Astrocyte (in vitro differentiated cells and primary cell): ENCODE results near the gene RGCC. TPM values are rescaled to one million over a fixed set of nuclear protein-coding genes. Genes with fewer than 3 reads are reported as not detected.

Experiments used
- DNase-seq: peaks from one replicate; pipeline ENCODE4 v3.0.0-alpha.2; 2010; ENCODE audit warnings: low read depth
- FAIRE-seq: peaks from 2 replicates; lab custom pipeline; 2011; peaks lifted over from hg19 to GRCh38; lab: Jason Lieb, UNC
- H2AFZ ChIP-seq: 2 replicates; pipeline ENCODE4 v1.6.0; 2012; ENCODE audit warnings: low read depth, low read length, inconsistent platforms
- H3K27ac ChIP-seq: 2 replicates; pipeline ENCODE4 v1.5.1; 2011; ENCODE audit warnings: low read depth, low read length, inconsistent platforms
- H3K27me3 ChIP-seq: 2 replicates; pipeline ENCODE4 v1.6.0; 2011; ENCODE audit warnings: low read length, inconsistent platforms; ENCODE audit not compliant: insufficient read depth
- H3K36me3 ChIP-seq: 2 replicates; pipeline ENCODE4 v1.5.1; 2011; ENCODE audit warnings: low read length, inconsistent platforms; ENCODE audit not compliant: insufficient read depth
- H3K4me1 ChIP-seq: 2 replicates; pipeline ENCODE4 v1.5.1; 2011; ENCODE audit warnings: low read length, inconsistent platforms; ENCODE audit not compliant: insufficient read depth
- H3K4me2 ChIP-seq: 2 replicates; pipeline ENCODE4 v1.6.0; 2012; ENCODE audit warnings: low read length, inconsistent platforms
- H3K4me3 ChIP-seq: 2 replicates; pipeline ENCODE4 v1.5.1; 2011; ENCODE audit warnings: low read depth, mild to moderate bottlenecking, low read length, inconsistent platforms; ENCODE audit not compliant: insufficient read depth
- H3K79me2 ChIP-seq: 2 replicates; pipeline ENCODE4 v1.6.0; 2012; ENCODE audit warnings: mild to moderate bottlenecking, low read length, inconsistent platforms; ENCODE audit not compliant: insufficient read depth
- H3K9ac ChIP-seq: 2 replicates; pipeline ENCODE4 v1.6.0; 2012; ENCODE audit warnings: mild to moderate bottlenecking, low read length, inconsistent platforms
- H3K9me3 ChIP-seq: 2 replicates; pipeline ENCODE4 v1.5.1; 2012; ENCODE audit warnings: low read depth, mild to moderate bottlenecking, low read length, inconsistent platforms; ENCODE audit not compliant: insufficient read depth
- H4K20me1 ChIP-seq: 2 replicates; pipeline ENCODE4 v1.6.0; 2012; ENCODE audit warnings: low read length, inconsistent platforms; ENCODE audit not compliant: insufficient read depth
- H3K27ac Mint-ChIP-seq: one replicate; pipeline ENCODE4 v1.8.0; 2021; ENCODE audit warnings: mild to moderate bottlenecking, mixed read lengths; ENCODE audit not compliant: unreplicated experiment
- H3K27me3 Mint-ChIP-seq: one replicate; pipeline ENCODE4 v1.8.0; 2021; ENCODE audit warnings: low read depth, mixed read lengths; ENCODE audit not compliant: unreplicated experiment
- H3K36me3 Mint-ChIP-seq: one replicate; pipeline ENCODE4 v1.8.0; 2021; ENCODE audit warnings: low read depth, mixed read lengths; ENCODE audit not compliant: unreplicated experiment
- H3K4me1 Mint-ChIP-seq: one replicate; pipeline ENCODE4 v1.8.0; 2021; ENCODE audit warnings: low read depth, mixed read lengths; ENCODE audit not compliant: unreplicated experiment
- H3K4me3 Mint-ChIP-seq: one replicate; pipeline ENCODE4 v1.8.0; 2021; ENCODE audit warnings: mild to moderate bottlenecking, moderate library complexity, mixed read lengths; ENCODE audit not compliant: unreplicated experiment
- H3K9me3 Mint-ChIP-seq: one replicate; pipeline ENCODE4 v1.8.0; 2021; ENCODE audit warnings: mild to moderate bottlenecking, mixed read lengths; ENCODE audit not compliant: unreplicated experiment
- EZH2 ChIP-seq: IDR thresholded peaks from 2 replicates; pipeline ENCODE4 v1.6.1; 2012; ENCODE audit warnings: mild to moderate bottlenecking, low read length, inconsistent platforms; ENCODE audit not compliant: insufficient read depth
- total RNA-seq: library from RNA; stranded (reverse); gene quantifications from 2 replicates; pipeline ENCODE4 v1.2.1, GENCODE V29; 2021
- TF ChIP-seq, protein P1 (sequence below): IDR thresholded peaks from 2 replicates; pipeline ENCODE4 v1.5.1; 2011; ENCODE audit warnings: low read depth, mild to moderate bottlenecking, inconsistent platforms, low read length, moderate library complexity; ENCODE audit not compliant: insufficient read depth

RGCC gene
- total RNA-seq, 1 donor from 2014 or later = 1.2 TPM

DNA sequence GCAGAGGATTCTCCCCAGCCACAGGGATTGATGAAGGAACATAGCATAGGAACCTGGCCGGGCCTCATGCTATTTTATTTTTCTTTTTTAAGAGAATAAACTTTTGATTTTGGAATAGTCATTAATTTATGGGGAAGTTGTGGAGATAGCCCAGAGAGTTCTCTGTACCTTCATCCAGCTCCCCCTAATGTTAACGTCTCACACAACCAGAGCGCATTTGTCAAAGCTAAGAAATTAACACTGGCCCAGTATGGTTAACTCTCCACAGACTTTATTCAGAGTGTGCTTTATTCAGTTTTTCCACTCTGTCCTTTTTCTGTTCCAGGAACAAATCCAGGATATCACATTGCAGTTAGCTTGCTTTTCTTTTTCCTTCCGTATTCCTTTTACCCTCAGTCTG lies 59.4 kb downstream of the RGCC start:
- Histone ChIP-seq H3K9me3 (no peaks in the 10 kb centered on the region), H3K4me3 (no peak overlapping the region), H3K4me2 (no peak overlapping the region), H3K36me3 (no peaks in the 10 kb centered on the region), H2AFZ (no peak overlapping the region), H3K79me2 (no peaks in the 10 kb centered on the region), H4K20me1 (no peaks in the 10 kb centered on the region), H3K4me1 (no peaks in the 10 kb centered on the region), H3K27me3 (no peaks in the 10 kb centered on the region), H3K9ac (no peak overlapping the region), H3K27ac (no peak overlapping the region)
- H3K4me1 Mint-ChIP-seq = no peaks in the 10 kb centered on the region
- no peak overlapping the region for H3K4me3 Mint-ChIP-seq
- no peak overlapping the region for H3K27ac Mint-ChIP-seq
- no peak for TF ChIP-seq EZH2
- peaks cover 10% of the 10 kb centered on the region for H3K9me3 Mint-ChIP-seq
- peaks cover 4% of the 10 kb centered on the region for H3K36me3 Mint-ChIP-seq
- FAIRE-seq (no peak), DNase-seq (no peak)
- peaks cover 14% of the 10 kb centered on the region for H3K27me3 Mint-ChIP-seq

DNA sequence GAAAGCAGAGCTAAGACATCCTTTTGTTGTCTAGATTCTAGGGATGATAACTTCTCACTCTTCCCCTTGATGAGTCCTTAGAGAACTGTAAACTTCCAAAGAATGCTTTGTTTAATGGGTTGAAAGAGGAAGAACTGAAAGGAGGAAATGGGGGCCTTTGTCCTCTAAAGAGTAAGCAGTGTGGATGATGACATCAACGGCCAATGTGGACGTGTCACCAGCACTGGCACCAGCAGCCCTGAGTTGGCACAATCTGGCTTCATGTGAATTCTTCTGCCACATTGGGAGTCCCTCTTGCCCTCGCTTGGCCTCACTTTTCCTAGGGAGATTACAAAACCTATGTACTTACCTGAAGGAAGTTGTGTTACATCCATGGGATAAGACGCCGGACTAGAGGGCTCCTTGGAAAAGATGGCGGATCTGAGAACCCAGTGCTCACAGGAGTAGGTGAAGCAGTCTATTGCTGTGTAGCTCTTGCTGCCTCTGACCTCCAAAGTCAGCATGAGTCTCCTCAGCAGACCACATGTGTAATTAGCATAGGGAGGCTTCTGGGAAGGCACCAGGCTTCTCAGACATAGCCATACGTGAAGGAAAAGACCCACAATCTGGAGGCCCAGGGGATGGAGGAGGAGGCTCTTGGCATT lies 62.8 kb downstream of the RGCC start:
- Histone ChIP-seq H3K9me3 (no peaks in the 10 kb centered on the region), H3K4me3 (no peak overlapping the region), H3K79me2 (no peaks in the 10 kb centered on the region), H2AFZ (no peak overlapping the region), H3K4me2 (no peak overlapping the region), H3K9ac (no peak overlapping the region), H3K27me3 (no peaks in the 10 kb centered on the region), H3K27ac (no peak overlapping the region), H4K20me1 (no peaks in the 10 kb centered on the region), H3K4me1 (no peaks in the 10 kb centered on the region), H3K36me3 (no peaks in the 10 kb centered on the region)
- Mint-ChIP-seq H3K9me3 (peaks cover 6% of the 10 kb centered on the region), H3K4me3 (no peak overlapping the region), H3K27ac (no peak overlapping the region), H3K4me1 (no peaks in the 10 kb centered on the region), H3K27me3 (peaks cover 18% of the 10 kb centered on the region), H3K36me3 (peaks cover 2% of the 10 kb centered on the region)
- TF ChIP-seq, protein P1, sequence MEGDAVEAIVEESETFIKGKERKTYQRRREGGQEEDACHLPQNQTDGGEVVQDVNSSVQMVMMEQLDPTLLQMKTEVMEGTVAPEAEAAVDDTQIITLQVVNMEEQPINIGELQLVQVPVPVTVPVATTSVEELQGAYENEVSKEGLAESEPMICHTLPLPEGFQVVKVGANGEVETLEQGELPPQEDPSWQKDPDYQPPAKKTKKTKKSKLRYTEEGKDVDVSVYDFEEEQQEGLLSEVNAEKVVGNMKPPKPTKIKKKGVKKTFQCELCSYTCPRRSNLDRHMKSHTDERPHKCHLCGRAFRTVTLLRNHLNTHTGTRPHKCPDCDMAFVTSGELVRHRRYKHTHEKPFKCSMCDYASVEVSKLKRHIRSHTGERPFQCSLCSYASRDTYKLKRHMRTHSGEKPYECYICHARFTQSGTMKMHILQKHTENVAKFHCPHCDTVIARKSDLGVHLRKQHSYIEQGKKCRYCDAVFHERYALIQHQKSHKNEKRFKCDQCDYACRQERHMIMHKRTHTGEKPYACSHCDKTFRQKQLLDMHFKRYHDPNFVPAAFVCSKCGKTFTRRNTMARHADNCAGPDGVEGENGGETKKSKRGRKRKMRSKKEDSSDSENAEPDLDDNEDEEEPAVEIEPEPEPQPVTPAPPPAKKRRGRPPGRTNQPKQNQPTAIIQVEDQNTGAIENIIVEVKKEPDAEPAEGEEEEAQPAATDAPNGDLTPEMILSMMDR = no peak
- no peak for TF ChIP-seq EZH2
- DNase-seq = no peak
- FAIRE-seq = no peak

Other genes with a start within 250 kb of the RGCC start
- 11.2 and 11.6 TPM in 2 replicates for gene MTRF1, start 194.0 kb upstream of the RGCC start, total RNA-seq
- 10.0 and 11.5 TPM in 2 replicates for gene NAA16, start 146.3 kb upstream of the RGCC start, total RNA-seq